Muscle of leg (tissue), 11 donors: ENCODE results near the gene KLHL1. TPM values are rescaled to one million over a fixed set of nuclear protein-coding genes. Genes with fewer than 3 reads are reported as not detected.

ENCODE experiments used
- DNase-seq: peaks from one replicate; pipeline ENCODE4 v3.0.0; 2013
- H3K27ac ChIP-seq: one replicate; pipeline ENCODE4 v1.5.1; 2013; ENCODE audit warnings: mild to moderate bottlenecking, low read length, control low read depth
- H3K27me3 ChIP-seq: one replicate; pipeline ENCODE4 v1.6.1; 2013; ENCODE audit warnings: low read length; ENCODE audit not compliant: control insufficient read depth, insufficient read depth
- H3K36me3 ChIP-seq: one replicate; pipeline ENCODE4 v1.6.1; 2013; ENCODE audit warnings: low read length; ENCODE audit not compliant: control insufficient read depth, insufficient read depth
- H3K4me1 ChIP-seq: one replicate; pipeline ENCODE4 v1.6.1; 2013; ENCODE audit warnings: low read length; ENCODE audit not compliant: control insufficient read depth, insufficient read depth
- H3K4me3 ChIP-seq: one replicate; pipeline ENCODE4 v1.5.1; 2013; ENCODE audit warnings: low read length, control low read depth
- H3K9me3 ChIP-seq: replicated peaks from 2 replicates; pipeline ENCODE4 v1.6.1; 2013; ENCODE audit warnings: low read depth, low read length; ENCODE audit not compliant: control insufficient read depth
- WGBS: methylation state at CpG from one replicate; pipeline ENCODE4 v1.1.5; 2013; ENCODE audit warnings: missing lambda C conversion rate; ENCODE audit not compliant: insufficient coverage; 5-methylcytosine and 5-hydroxymethylcytosine counted together
- polyA plus RNA-seq, 8 donors: library from polyadenylated mRNA; unstranded; fragments of 120-200 nt; gene quantifications; one replicate each; pipeline versions ENCODE4 v1.2.1 to v1.2.3, GENCODE V29; 2013; ENCODE audit warnings: inconsistent platforms in 1 of 8, low replicate concordance in 1 of 8; ENCODE audit not compliant: insufficient read length in 8 of 8, insufficient read depth in 1 of 8
- total RNA-seq: library from RNA; stranded (reverse); fragments of 120-200 nt; gene quantifications from one replicate; pipeline ENCODE4 v1.2.4, GENCODE V29; 2013

KLHL1 gene
- total and polyA plus RNA-seq, 9 donors, result 0.02 to 0.09 (median 0.04) TPM; not detected in 6

DNA sequence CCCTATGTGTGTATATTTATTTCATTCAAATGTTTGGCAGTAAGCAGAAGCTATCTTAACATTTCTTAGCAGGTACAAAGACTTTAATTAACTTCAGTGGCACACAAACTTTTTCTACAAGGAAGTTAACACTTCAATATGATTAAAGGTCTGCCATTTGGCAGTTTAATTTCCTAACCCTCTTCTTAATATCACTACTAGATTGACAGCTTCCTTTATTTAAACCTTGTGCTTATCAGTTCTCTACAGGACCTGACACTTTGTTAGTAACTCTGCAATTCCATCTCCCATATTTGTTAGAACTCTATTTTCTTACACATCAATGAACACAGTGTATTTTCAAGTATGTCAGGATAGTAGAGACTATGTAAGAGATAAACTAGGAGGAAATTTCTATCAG lies 153.0 kb downstream of the KLHL1 start:
- DNase-seq, result no peak

DNA sequence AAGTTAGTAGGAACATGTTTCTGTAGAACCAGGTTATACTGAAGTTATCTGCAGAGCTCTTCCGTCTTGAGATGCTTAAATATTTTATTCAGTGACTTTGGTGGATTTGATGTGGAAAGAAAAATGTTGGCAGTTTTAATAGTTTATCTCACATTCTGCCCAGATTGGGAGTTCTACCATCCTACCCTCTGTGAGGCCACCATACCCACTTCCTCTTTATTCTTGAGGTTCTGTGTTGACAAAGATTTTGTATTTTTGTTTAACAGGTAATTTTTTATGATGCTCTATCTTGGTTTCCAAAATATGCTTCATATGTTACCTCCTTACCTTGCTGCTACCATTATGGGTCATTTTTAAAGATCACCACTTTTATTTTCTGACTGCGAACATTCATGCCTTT lies 156.8 kb downstream of the KLHL1 start:
- no peaks in the 10 kb centered on the region for H3K9me3 ChIP-seq
- H3K27ac ChIP-seq, result no peak overlapping the region
- H3K4me3 ChIP-seq, result no peak overlapping the region
- no peaks in the 10 kb centered on the region for H3K27me3 ChIP-seq
- H3K36me3 ChIP-seq, result no peaks in the 10 kb centered on the region
- WGBS, result no CpG with 5 or more reads among the region's 2 CpGs
- H3K4me1 ChIP-seq, result no peaks in the 10 kb centered on the region
- no peak for DNase-seq

More for the DNA sequence above, 153.0 kb downstream of the KLHL1 start:
- Histone ChIP-seq H3K36me3 (no peaks in the 10 kb centered on the region), H3K4me1 (no peaks in the 10 kb centered on the region), H3K27me3 (no peaks in the 10 kb centered on the region), H3K27ac (no peak overlapping the region), H3K4me3 (no peak overlapping the region), H3K9me3 (no peaks in the 10 kb centered on the region)

DNA sequence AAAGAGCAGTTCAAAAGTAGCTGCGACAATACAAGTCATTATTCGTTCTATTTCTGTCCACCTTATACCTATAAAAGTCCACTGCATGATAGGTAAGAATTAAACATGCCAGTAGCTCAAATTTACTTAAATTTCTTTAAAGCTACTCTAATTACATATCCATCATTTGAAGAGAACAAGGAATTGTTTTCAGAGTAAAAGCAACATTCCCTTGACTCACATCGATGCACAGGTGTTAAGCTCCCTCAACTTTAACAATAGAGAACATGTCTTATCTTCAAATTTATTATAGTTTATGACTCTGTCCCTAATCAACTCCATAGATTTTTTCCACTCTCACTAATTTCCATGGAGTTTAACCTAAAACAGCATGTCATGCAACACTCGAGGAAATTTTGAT lies 158.1 kb downstream of the KLHL1 start:
- H3K27me3 ChIP-seq, result no peaks in the 10 kb centered on the region
- H3K4me3 ChIP-seq, result no peak overlapping the region
- WGBS, result no CpG with 5 or more reads among the region's 4 CpGs

DNA sequence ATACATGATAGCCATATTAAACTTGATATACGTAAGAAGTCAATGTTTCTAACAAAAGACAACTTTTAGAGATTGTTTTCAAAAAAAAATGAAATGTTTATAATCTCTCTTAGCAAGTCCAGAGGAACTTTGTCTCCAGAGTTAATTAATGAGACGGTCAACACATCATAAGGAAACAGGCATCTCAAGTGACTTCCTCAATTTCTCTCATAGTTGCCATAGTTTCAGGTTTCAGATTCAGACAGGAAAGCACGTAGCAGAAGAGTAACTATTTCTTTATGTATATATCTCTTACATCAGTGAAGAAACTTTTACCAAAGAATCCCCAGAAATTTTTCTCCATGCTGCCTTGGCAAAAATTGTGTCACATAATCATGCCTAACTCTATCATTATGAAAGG lies 160.2 kb downstream of the KLHL1 start:
- WGBS, result no CpG with 5 or more reads among the region's 3 CpGs
- H3K27me3 ChIP-seq, result no peaks in the 10 kb centered on the region
- H3K27ac ChIP-seq, result no peak overlapping the region
- H3K4me1 ChIP-seq, result no peaks in the 10 kb centered on the region
- H3K4me3 ChIP-seq, result no peak overlapping the region
- no peaks in the 10 kb centered on the region for H3K36me3 ChIP-seq
- no peaks in the 10 kb centered on the region for H3K9me3 ChIP-seq
- no peak for DNase-seq

More for the DNA sequence above, 158.1 kb downstream of the KLHL1 start:
- DNase-seq, result no peak
- Histone ChIP-seq H3K9me3 (no peaks in the 10 kb centered on the region), H3K27ac (no peak overlapping the region), H3K4me1 (no peaks in the 10 kb centered on the region), H3K36me3 (no peaks in the 10 kb centered on the region)

DNA sequence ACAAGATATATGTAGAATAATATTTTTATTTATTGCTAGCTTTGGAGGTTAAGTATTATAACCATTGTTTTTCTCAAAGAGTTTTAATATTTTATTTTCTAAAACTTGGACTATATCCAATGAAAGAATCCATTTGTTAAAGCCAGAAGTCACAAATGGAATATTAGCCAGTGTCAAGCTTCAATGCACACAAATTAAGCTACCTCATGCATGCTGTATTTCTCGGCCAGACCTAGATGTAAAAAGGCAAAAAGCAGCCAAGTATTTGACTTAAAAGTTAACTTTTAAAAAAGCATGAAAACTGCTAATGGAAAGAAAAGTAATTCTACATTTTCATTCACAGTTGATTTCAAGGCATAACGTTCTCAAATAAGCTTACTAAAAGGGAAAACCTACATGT lies 160.7 kb downstream of the KLHL1 start:
- no peak for DNase-seq
- H3K9me3 ChIP-seq, result no peaks in the 10 kb centered on the region
- no peaks in the 10 kb centered on the region for H3K27me3 ChIP-seq
- WGBS, result no CpG with 5 or more reads among the region's 2 CpGs
- H3K4me1 ChIP-seq, result no peaks in the 10 kb centered on the region
- no peaks in the 10 kb centered on the region for H3K36me3 ChIP-seq
- no peak overlapping the region for H3K27ac ChIP-seq
- H3K4me3 ChIP-seq, result no peak overlapping the region

DNA sequence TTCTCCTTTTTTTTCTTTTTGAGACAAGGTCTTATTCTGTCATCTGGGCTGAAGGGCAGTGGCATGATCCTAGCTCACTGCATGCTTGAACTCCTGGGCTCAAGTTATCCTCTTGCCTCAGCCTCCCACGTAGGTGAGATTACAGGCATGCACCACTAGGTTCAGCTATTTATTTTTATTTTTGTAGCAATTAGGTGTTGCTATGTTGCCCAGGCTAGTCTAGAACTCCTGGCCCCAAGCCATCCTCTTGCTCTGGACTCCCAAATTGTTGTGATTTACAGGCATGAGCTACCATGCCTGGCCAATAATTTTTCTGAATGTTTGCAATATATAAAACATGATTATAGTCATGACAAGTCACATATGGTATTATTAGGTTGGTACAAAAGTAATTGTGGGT lies 161.7 kb downstream of the KLHL1 start:
- Histone ChIP-seq H3K4me3 (no peak overlapping the region), H3K9me3 (no peaks in the 10 kb centered on the region), H3K36me3 (no peaks in the 10 kb centered on the region), H3K4me1 (no peaks in the 10 kb centered on the region), H3K27me3 (no peaks in the 10 kb centered on the region), H3K27ac (no peak overlapping the region)
- WGBS, result no CpG with 5 or more reads among the region's 1 CpG
- no peak for DNase-seq

DNA sequence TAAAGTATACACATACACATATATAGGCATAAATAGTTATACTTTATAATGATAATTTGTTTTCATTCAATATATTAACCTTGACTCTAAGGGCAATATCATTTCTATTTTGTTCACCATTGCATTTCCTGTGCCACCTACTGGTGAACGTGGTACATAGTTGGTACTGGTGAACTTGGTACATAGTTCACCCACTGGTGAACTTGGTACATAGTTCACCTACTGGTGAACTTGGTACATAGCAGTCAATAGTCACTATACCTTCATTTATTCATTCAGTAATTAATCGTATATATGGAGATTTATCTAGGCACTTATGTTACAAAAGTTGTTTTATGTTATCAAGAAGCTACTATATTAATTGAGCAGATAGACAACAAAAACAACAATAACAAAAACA lies 173.2 kb downstream of the KLHL1 start:
- DNase-seq, result no peak
- H3K4me1 ChIP-seq, result no peaks in the 10 kb centered on the region
- H3K36me3 ChIP-seq, result no peaks in the 10 kb centered on the region
- no peaks in the 10 kb centered on the region for H3K27me3 ChIP-seq
- H3K4me3 ChIP-seq, result no peak overlapping the region
- no peak overlapping the region for H3K27ac ChIP-seq
- WGBS, result no CpG with 5 or more reads among the region's 2 CpGs
- H3K9me3 ChIP-seq, result no peaks in the 10 kb centered on the region

DNA sequence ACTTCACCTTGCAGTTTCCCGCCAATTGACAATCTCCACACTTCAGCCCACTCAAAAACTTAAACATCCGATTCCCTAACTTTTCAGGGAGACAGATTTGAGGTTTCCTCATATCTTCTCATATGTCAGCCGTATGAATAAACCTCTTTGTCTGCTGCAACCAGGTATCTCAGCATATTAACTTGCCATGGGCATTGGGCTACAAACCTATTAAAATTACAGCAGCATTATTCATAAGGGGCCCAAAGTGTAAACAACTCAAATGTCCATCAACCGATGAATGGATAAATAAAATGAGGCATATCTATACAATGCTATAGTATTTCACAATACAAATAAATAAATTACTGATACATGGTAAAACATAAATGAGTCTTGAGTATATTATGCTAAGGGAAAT lies 180.0 kb downstream of the KLHL1 start:
- WGBS, result 83% methylated on average over 3 of the region's 4 CpGs
- H3K27ac ChIP-seq, result no peak overlapping the region
- H3K4me1 ChIP-seq, result no peaks in the 10 kb centered on the region
- H3K4me3 ChIP-seq, result no peak overlapping the region
- H3K27me3 ChIP-seq, result no peaks in the 10 kb centered on the region
- no peaks in the 10 kb centered on the region for H3K9me3 ChIP-seq
- no peaks in the 10 kb centered on the region for H3K36me3 ChIP-seq
- no peak for DNase-seq

DNA sequence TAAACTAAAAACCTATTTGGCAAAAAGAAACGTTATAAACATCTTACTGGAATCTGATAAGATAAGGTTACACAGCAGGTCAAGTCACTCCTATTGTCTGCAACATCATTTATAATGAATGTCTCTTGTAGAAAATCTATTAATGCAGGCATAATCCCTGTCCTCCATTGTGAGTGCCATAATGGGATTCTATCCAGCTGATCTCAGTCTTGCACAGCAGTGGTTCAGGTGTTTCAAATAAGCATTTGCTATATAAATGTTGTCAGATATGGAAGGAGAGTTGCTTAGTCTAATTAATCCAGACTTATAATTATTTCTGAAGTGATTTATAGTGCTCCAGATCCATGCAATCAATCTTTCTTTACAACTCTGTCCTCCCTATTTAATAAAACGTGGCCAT lies 187.1 kb downstream of the KLHL1 start:
- no peaks in the 10 kb centered on the region for H3K27me3 ChIP-seq
- no peaks in the 10 kb centered on the region for H3K36me3 ChIP-seq
- DNase-seq, result no peak
- H3K4me3 ChIP-seq, result no peak overlapping the region
- no peaks in the 10 kb centered on the region for H3K4me1 ChIP-seq
- WGBS, result no CpG with 5 or more reads among the region's 2 CpGs
- H3K27ac ChIP-seq, result no peak overlapping the region
- H3K9me3 ChIP-seq, result no peaks in the 10 kb centered on the region

DNA sequence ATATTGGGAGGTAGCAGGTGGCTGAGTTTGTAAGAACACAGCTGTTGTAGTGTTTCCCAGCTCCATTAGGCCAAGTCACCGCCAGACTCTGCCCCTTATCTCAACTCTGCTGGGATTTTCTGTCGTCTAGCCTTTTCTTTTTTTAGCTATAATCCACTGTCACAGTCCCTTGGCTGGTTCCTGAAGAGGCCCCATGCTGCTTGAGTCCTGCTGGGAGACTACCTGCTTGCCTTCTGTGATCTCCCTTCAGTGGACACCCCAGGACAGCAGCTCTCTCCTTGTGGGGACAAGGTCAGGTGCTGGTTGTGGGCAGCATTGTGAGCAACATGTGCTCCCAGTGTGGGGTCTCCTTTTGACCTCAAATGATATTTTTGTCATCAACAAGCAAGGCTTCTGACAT lies 195.6 kb downstream of the KLHL1 start:
- no peaks in the 10 kb centered on the region for H3K27me3 ChIP-seq
- H3K4me3 ChIP-seq, result no peak overlapping the region
- H3K27ac ChIP-seq, result no peak overlapping the region
- H3K36me3 ChIP-seq, result no peaks in the 10 kb centered on the region
- H3K9me3 ChIP-seq, result no peaks in the 10 kb centered on the region
- peaks cover 3% of the 10 kb centered on the region for H3K4me1 ChIP-seq
- 38% methylated on average over 2 of the region's 2 CpGs for WGBS
- DNase-seq, result no peak

DNA sequence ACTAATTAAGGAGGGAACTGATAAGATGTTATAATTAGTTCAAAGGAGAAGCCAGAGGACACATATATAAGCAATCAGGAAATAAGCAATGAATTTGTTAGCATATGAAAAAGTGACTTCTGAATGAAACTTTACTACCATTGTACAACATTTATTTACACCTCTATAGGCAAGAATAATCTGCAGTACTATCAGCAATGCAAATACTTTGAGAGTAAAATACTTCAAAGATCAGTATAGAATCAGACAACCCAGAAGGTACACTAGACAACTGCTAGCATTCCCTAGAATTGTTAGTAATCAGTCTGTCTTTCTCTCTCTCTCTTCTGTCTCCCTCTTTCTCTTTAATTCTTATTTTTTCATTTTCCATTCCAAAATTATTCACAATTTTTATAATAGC lies 197.5 kb downstream of the KLHL1 start:
- Histone ChIP-seq H3K36me3 (no peaks in the 10 kb centered on the region), H3K9me3 (no peaks in the 10 kb centered on the region), H3K27me3 (no peaks in the 10 kb centered on the region), H3K4me3 (no peak overlapping the region), H3K27ac (no peak overlapping the region), H3K4me1 (peaks cover 3% of the 10 kb centered on the region)
- no peak for DNase-seq
